GM23338 (cell line): Measurements from ENCODE around the gene PXT1. TPM values are rescaled to one million over a fixed set of nuclear protein-coding genes. Genes with fewer than 3 reads are reported as not detected.

Experiments
- ATAC-seq: fragments of 200-7000 bp; cut with Tn5 transposase; 3 replicates; pipeline ENCODE4 v1.9.1; 2020
- DNase-seq: peaks from one replicate; pipeline ENCODE4 v3.0.0-alpha.2; 2015; ENCODE audit warnings: low spot score
- H2AFZ ChIP-seq: fragments of 200-600 bp; sonication (generic); 2 replicates; pipeline ENCODE4 v1.8.0; 2016; ENCODE audit warnings: antibody characterized with exemption, mild to moderate bottlenecking, moderate library complexity
- H3F3A ChIP-seq: fragments of 200-600 bp; sonication (generic); replicated peaks from 2 replicates; pipeline ENCODE4 v1.8.0; 2017; ENCODE audit warnings: antibody characterized with exemption, mixed run types, low read depth
- H3K27ac ChIP-seq: fragments of 200-600 bp; sonication (generic); 2 replicates; pipeline ENCODE4 v1.6.1; 2016; ENCODE audit warnings: low read depth
- H3K27me3 ChIP-seq: fragments of 200-600 bp; sonication (generic); 2 replicates; pipeline ENCODE4 v1.8.0; 2016; ENCODE audit warnings: mild to moderate bottlenecking, mixed run types, moderate library complexity; ENCODE audit not compliant: insufficient read depth
- H3K36me3 ChIP-seq: fragments of 200-600 bp; sonication (generic); 2 replicates; pipeline ENCODE4 v1.8.0; 2016; ENCODE audit warnings: mild to moderate bottlenecking; ENCODE audit not compliant: insufficient read depth
- H3K4me1 ChIP-seq: fragments of 200-600 bp; sonication (generic); 2 replicates; pipeline ENCODE4 v1.8.0; 2016; ENCODE audit warnings: mild to moderate bottlenecking, moderate library complexity; ENCODE audit not compliant: insufficient read depth
- H3K4me2 ChIP-seq: fragments of 200-600 bp; sonication (generic); 2 replicates; pipeline ENCODE4 v1.7.1; 2017; ENCODE audit warnings: mixed run types
- H3K4me3 ChIP-seq: fragments of 200-600 bp; sonication (generic); 2 replicates; pipeline ENCODE4 v1.6.1; 2016; ENCODE audit warnings: mixed run types
- H3K79me2 ChIP-seq: fragments of 200-600 bp; sonication (generic); replicated peaks from 2 replicates; pipeline ENCODE4 v1.8.0; 2017; ENCODE audit warnings: mild to moderate bottlenecking; ENCODE audit not compliant: insufficient read depth
- H3K9me2 ChIP-seq: fragments of 200-600 bp; sonication (generic); 2 replicates; pipeline ENCODE4 v1.8.0; 2017; ENCODE audit not compliant: insufficient read depth
- H4K20me1 ChIP-seq: fragments of 200-600 bp; sonication (generic); replicated peaks from 2 replicates; pipeline ENCODE4 v1.8.0; 2017; ENCODE audit warnings: mild to moderate bottlenecking; ENCODE audit not compliant: insufficient read depth
- H3K27ac Mint-ChIP-seq: 2 replicates; pipeline ENCODE4 v1.8.0; 2020; ENCODE audit warnings: inconsistent platforms, mild to moderate bottlenecking, moderate library complexity, mixed read lengths
- H3K27me3 Mint-ChIP-seq: 3 replicates; pipeline ENCODE4 v1.8.0; 2022; ENCODE audit warnings: low read depth, mild to moderate bottlenecking, moderate library complexity, mixed read lengths, inconsistent platforms; ENCODE audit not compliant: insufficient read depth, poor library complexity
- H3K36me3 Mint-ChIP-seq: 3 replicates; pipeline ENCODE4 v1.8.0; 2021; ENCODE audit warnings: low read depth, mild to moderate bottlenecking, inconsistent platforms, moderate library complexity, mixed read lengths
- H3K4me1 Mint-ChIP-seq: 3 replicates; pipeline ENCODE4 v1.8.0; 2020; ENCODE audit warnings: mild to moderate bottlenecking, inconsistent platforms, mixed read lengths
- H3K4me3 Mint-ChIP-seq: 3 replicates; pipeline ENCODE4 v1.8.0; 2021; ENCODE audit warnings: moderate library complexity, mild to moderate bottlenecking, inconsistent platforms, mixed read lengths
- H3K9me3 Mint-ChIP-seq: 3 replicates; pipeline ENCODE4 v1.8.0; 2020; ENCODE audit warnings: moderate library complexity, mild to moderate bottlenecking, inconsistent platforms, mixed read lengths
- CREB1 ChIP-seq: fragments of 250-450 bp; sonication (Bioruptor Pico); IDR thresholded peaks from 2 replicates; pipeline ENCODE4 v1.5.0; 2020; ENCODE audit warnings: low read depth, mild to moderate bottlenecking, moderate library complexity
- CTCF ChIP-seq, 2 experiments: fragments of 200-600 bp in 1 of 2; sonication (generic) in 1 of 2; conservative IDR thresholded peaks; 2 replicates each; pipeline versions ENCODE4 v1.5.1 to v1.6.1; 2016 to 2017; ENCODE audit warnings: antibody characterized with exemption in 2 of 2, low read depth in 2 of 2, mild to moderate bottlenecking in 2 of 2, moderate library complexity in 1 of 2
- EZH2 ChIP-seq: fragments of 200-600 bp; sonication (generic); IDR thresholded peaks from one replicate; pipeline ENCODE4 v1.8.0; 2017; ENCODE audit warnings: antibody characterized with exemption, mild to moderate bottlenecking, low read depth; ENCODE audit not compliant: unreplicated experiment
- EZH2phosphoT487 ChIP-seq: fragments of 200-600 bp; sonication (generic); IDR thresholded peaks from one replicate; pipeline ENCODE4 v1.8.1; 2018; ENCODE audit warnings: antibody characterized with exemption; ENCODE audit not compliant: unreplicated experiment
- NANOG ChIP-seq: IDR thresholded peaks from 2 replicates; pipeline ENCODE4 v1.6.1; 2016; ENCODE audit warnings: antibody characterized with exemption, borderline replicate concordance
- POLR2AphosphoS5 ChIP-seq: IDR thresholded peaks from 2 replicates; pipeline ENCODE4 v1.6.1; 2016; ENCODE audit warnings: antibody characterized with exemption, low read depth
- STAT1 ChIP-seq: IDR thresholded peaks from one replicate; pipeline ENCODE4 v1.6.1; 2016; ENCODE audit warnings: antibody characterized with exemption; ENCODE audit not compliant: unreplicated experiment
- ZNF114 ChIP-seq: fragments of 250-450 bp; sonication (Bioruptor Pico); IDR thresholded peaks from 2 replicates; pipeline ENCODE4 v1.5.0; 2020; ENCODE audit warnings: mild to moderate bottlenecking, moderate library complexity
- ZNF462 ChIP-seq: fragments of 250-450 bp; sonication (Bioruptor Pico); IDR thresholded peaks from 2 replicates; pipeline ENCODE4 v1.5.0; 2020; ENCODE audit warnings: mild to moderate bottlenecking, moderate library complexity
- polyA plus RNA-seq: library from polyadenylated mRNA; unstranded; fragments of >200 nt; fragmentation: Nextera tagmentation; extraction: Ambion mirVana; gene quantifications from 2 replicates; pipeline ENCODE4 v1.2.1, GENCODE V29; 2016
- total RNA-seq: library from RNA; depleted of rRNA; stranded (reverse); fragments of >200 nt; shearing (Covaris generic); gene quantifications from 2 replicates; pipeline ENCODE4 v1.2.3, GENCODE V29; 2014
- TF ChIP-seq, protein P1 (sequence below): IDR thresholded peaks from 2 replicates; pipeline ENCODE4 v1.6.1; 2016; ENCODE audit warnings: antibody characterized with exemption

The PXT1 gene
- total and polyA plus RNA-seq, 2 experiments from 2014 or later, result 0.14 TPM; not detected in 1

GRCh38 chr6:36442103-36442670, 467 bp downstream of the PXT1 start:
- Histone ChIP-seq H3K79me2 (peaks cover 38% of the 10 kb centered on the region), H2AFZ (peak overlapping the region; percentile 98; the same call in 1 of the 2 replicates), H3K4me2 (peak overlapping the region; percentile 85), H3F3A (peaks cover 4% of the 10 kb centered on the region), H3K27me3 (no peaks in the 10 kb centered on the region), H3K9me2 (no peaks in the 10 kb centered on the region), H3K36me3 (no peaks in the 10 kb centered on the region), H3K4me3 (peak overlapping the region; percentile 91), H3K4me1 (peaks cover 11% of the 10 kb centered on the region), H3K27ac (peak overlapping the region; percentile 20), H4K20me1 (0 out of 2 replicates have a peak, but pooled peaks cover 8% of the 10 kb centered on the region)
- TF ChIP-seq, protein P1, sequence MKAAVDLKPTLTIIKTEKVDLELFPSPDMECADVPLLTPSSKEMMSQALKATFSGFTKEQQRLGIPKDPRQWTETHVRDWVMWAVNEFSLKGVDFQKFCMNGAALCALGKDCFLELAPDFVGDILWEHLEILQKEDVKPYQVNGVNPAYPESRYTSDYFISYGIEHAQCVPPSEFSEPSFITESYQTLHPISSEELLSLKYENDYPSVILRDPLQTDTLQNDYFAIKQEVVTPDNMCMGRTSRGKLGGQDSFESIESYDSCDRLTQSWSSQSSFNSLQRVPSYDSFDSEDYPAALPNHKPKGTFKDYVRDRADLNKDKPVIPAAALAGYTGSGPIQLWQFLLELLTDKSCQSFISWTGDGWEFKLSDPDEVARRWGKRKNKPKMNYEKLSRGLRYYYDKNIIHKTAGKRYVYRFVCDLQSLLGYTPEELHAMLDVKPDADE, result no peak
- no peak for TF ChIP-seq STAT1
- no peak for TF ChIP-seq EZH2phosphoT487
- TF ChIP-seq CTCF (conservative IDR thresholded peaks at IDR 0.05; ENCODE audit: low read depth in 2 of 2), result no peak
- no peak for TF ChIP-seq EZH2
- TF ChIP-seq ZNF114 (CRISPR knock-in tag), result no peak
- no peak for TF ChIP-seq NANOG
- no peak for TF ChIP-seq ZNF462
- TF ChIP-seq CREB1 (CRISPR knock-in tag), result no peak
- TF ChIP-seq POLR2AphosphoS5, result no peak
- Mint-ChIP-seq H3K36me3 (peaks cover 3% of the 10 kb centered on the region; the same call in 1 of the 3 replicates), H3K4me3 (peak overlapping the region; percentile 96), H3K27ac (peak overlapping the region; percentile 97), H3K27me3 (peaks cover 5% of the 10 kb centered on the region), H3K9me3 (no peaks in the 10 kb centered on the region), H3K4me1 (peaks cover 24% of the 10 kb centered on the region)
- ATAC-seq, result no peak
- DNase-seq, result no peak
